ENCODE data around the gene FOS. TPM values are rescaled to one million over a fixed set of nuclear protein-coding genes. Genes with fewer than 3 reads are reported as not detected.

FOS gene
- total and polyA plus RNA-seq, 2 of the 8 experiments (the other 6 are each of a cell fraction or from before 2014, with no cell fraction given) = 50.2 to 51.8 TPM

DNA sequence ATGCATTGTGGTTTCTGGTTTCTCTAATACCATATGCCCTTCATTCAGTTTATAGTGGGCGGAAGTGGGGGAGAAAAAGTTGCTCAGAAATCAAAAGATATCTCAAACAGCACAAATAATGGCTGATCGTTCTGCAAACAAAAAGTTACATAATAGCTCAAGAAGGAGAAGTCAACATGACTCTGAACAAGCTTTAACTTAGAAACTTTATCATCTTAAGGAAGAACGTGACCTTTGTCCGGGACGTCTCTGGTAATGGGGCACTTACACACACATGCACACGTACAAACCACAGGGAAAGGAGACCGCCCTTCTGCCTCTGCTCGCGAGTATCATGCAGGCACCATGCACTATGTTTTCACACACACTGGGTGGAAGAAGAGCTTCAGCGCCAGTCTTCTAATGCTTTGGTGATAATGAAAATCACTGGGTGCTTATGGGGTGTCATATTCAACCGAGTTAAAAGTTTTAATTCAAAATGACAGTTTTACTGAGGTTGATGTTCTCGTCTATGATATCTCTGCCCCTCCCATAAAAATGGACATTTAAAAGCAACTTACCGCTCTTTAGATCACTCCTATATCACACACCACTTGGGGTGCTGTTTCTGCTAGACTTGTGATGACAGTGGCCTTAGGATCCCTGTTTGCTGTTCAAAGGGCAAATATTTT is 4.7 kb downstream of the FOS start (continued):
- TF ChIP-seq CEBPB (IDR thresholded peaks at IDR 0.05; ENCODE audit: low read depth, low read length) = no peak
- no peak for TF ChIP-seq SIX5 (IDR thresholded peaks at IDR 0.05; ENCODE audit: low read depth, low read length)
- TF ChIP-seq GTF2F1 (IDR thresholded peaks at IDR 0.05; ENCODE audit: borderline replicate concordance, low read depth, low read length) = no peak
- TF ChIP-seq KDM5A (IDR thresholded peaks at IDR 0.05; ENCODE audit: low read length) = no peak
- TF ChIP-seq RBBP5 (IDR thresholded peaks at IDR 0.05; ENCODE audit: borderline replicate concordance, low read depth, low read length) = no peak
- peak; percentile 99 for TF ChIP-seq POLR2AphosphoS5 (IDR thresholded peaks at IDR 0.05; ENCODE audit: low read depth, low read length)
- TF ChIP-seq, protein P1, sequence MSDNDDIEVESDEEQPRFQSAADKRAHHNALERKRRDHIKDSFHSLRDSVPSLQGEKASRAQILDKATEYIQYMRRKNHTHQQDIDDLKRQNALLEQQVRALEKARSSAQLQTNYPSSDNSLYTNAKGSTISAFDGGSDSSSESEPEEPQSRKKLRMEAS (IDR thresholded peaks at IDR 0.05) = no peak
- no peak for TF ChIP-seq ZNF274 (IDR thresholded peaks at IDR 0.05; ENCODE audit: borderline replicate concordance, extremely low read depth, low read length)
- TF ChIP-seq, protein P2, sequence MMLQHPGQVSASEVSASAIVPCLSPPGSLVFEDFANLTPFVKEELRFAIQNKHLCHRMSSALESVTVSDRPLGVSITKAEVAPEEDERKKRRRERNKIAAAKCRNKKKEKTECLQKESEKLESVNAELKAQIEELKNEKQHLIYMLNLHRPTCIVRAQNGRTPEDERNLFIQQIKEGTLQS (IDR thresholded peaks at IDR 0.05; ENCODE audit: insufficient read depth, low read depth, low read length) = no peak
- TF ChIP-seq CREB1 (IDR thresholded peaks at IDR 0.05) = no peak
- TF ChIP-seq SIN3A (conservative IDR thresholded peaks at IDR 0.05 in 1 of 2, IDR thresholded peaks at IDR 0.05 in 1 of 2; ENCODE audit: low read depth in 1 of 2, low read length in 2 of 2) = 0 out of 4 replicates have a peak, but pooled peaks of 1 of the 2 experiments have one; percentile 50
- TF ChIP-seq JUN (IDR thresholded peaks at IDR 0.05; ENCODE audit: low read depth, low read length) = no peak
- TF ChIP-seq BCL11A (IDR thresholded peaks at IDR 0.05; ENCODE audit: low read depth in 2 of 2, low read length in 2 of 2) = no peak
- TF ChIP-seq TAF7 (optimal IDR thresholded peaks at IDR 0.05; ENCODE audit: borderline replicate concordance, low read depth, low read length) = no peak
- TF ChIP-seq NANOG (IDR thresholded peaks at IDR 0.05; ENCODE audit: insufficient read depth, low read depth, low read length, poor library complexity, severe bottlenecking) = no peak
- no peak for TF ChIP-seq EP300 (IDR thresholded peaks at IDR 0.05; ENCODE audit: borderline replicate concordance in 1 of 2, low read depth in 2 of 2, low read length in 2 of 2)
- TF ChIP-seq TCF12 (IDR thresholded peaks at IDR 0.05; ENCODE audit: low read depth, low read length) = no peak
- TF ChIP-seq KDM4A (IDR thresholded peaks at IDR 0.05; ENCODE audit: low read depth, low read length, severe bottlenecking) = no peak
- no peak for TF ChIP-seq PHF8 (conservative IDR thresholded peaks at IDR 0.05; ENCODE audit: low read depth, low read length)
- no peak for TF ChIP-seq HDAC6 (IDR thresholded peaks at IDR 0.05; ENCODE audit: low read depth, low read length)
- no peak for TF ChIP-seq BRCA1 (IDR thresholded peaks at IDR 0.05; ENCODE audit: low read depth, low read length)
- no peak for TF ChIP-seq RNF2 (IDR thresholded peaks at IDR 0.05; ENCODE audit: borderline replicate concordance, low read depth, low read length, missing control alignments, poor library complexity, severe bottlenecking)
- TF ChIP-seq KDM1A (IDR thresholded peaks at IDR 0.05; ENCODE audit: borderline replicate concordance, low read length) = no peak
- no peak for TF ChIP-seq YY1 (IDR thresholded peaks at IDR 0.05; ENCODE audit: low read depth, low read length)
